ENCODE results near the gene PRKN.

DNA sequence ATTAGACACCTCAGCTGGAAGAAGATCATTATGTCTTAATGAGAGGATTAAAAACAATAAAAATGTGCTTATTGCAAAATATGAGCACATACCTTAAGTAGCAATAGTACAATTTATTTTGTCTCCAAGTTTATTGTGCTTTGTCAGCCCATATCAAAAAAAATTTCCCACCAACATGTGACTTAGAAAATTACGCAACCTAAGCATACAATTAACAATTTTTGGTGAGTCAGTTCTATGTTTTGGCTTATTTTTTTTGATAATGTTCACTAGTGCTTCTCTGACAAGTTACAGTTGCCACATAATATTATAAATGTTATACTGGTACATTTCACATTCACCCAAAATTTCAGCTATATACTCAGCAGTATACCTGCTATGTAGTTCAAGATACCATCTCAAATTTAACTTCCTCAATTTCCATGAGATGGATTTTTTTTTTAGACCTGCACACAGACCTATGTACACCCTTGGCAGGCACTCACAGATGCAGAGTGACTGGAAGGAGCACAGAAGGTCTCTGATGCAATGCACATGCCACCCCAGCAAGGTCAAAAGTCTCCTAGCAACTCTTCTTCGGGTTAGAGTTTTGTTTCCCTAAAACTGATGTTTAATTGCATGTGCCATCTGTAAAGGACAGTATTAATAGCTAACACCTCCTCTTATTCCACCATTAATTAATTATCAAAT is 112.4 kb downstream of the PRKN start:
- TF ChIP-seq, protein P1, sequence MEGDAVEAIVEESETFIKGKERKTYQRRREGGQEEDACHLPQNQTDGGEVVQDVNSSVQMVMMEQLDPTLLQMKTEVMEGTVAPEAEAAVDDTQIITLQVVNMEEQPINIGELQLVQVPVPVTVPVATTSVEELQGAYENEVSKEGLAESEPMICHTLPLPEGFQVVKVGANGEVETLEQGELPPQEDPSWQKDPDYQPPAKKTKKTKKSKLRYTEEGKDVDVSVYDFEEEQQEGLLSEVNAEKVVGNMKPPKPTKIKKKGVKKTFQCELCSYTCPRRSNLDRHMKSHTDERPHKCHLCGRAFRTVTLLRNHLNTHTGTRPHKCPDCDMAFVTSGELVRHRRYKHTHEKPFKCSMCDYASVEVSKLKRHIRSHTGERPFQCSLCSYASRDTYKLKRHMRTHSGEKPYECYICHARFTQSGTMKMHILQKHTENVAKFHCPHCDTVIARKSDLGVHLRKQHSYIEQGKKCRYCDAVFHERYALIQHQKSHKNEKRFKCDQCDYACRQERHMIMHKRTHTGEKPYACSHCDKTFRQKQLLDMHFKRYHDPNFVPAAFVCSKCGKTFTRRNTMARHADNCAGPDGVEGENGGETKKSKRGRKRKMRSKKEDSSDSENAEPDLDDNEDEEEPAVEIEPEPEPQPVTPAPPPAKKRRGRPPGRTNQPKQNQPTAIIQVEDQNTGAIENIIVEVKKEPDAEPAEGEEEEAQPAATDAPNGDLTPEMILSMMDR (conservative IDR thresholded peaks at IDR 0.05 in 1 of 2, IDR thresholded peaks at IDR 0.05 in 1 of 2; ENCODE audit: low read depth in 1 of 2, low read length in 2 of 2): no peak
- TF ChIP-seq EZH2 (IDR thresholded peaks at IDR 0.05; ENCODE audit: low read length, missing control alignments): no peak

All from fibroblast of lung (primary cell).